ENCODE measurements around the gene MAN2C1.

MAN2C1 gene

GRCh38 chr15:75361361-75361988 is 6.9 kb downstream of the MAN2C1 start:
- H3K4me2 ChIP-seq (ENCODE audit: low read length): no peak overlapping the region
- no peaks in the 10 kb centered on the region for H3K27me3 ChIP-seq (ENCODE audit: insufficient read depth, low read length)
- H4K12ac ChIP-seq (ENCODE audit: low read depth, low read length): no peak overlapping the region
- no peak overlapping the region for H4K8ac ChIP-seq (ENCODE audit: low read depth, low read length)
- H2BK120ac ChIP-seq (ENCODE audit: insufficient read depth, low read length, poor library complexity): no peak overlapping the region
- H3K4ac ChIP-seq (ENCODE audit: low read depth, low read length): no peak overlapping the region
- peaks cover 2% of the 10 kb centered on the region for H3K9me3 ChIP-seq (ENCODE audit: insufficient read depth, low read depth, low read length)
- H2BK5ac ChIP-seq (ENCODE audit: low read depth, low read length, poor library complexity): no peak overlapping the region
- no peak overlapping the region for H2AFZ ChIP-seq (ENCODE audit: insufficient read depth, low read length, poor library complexity)
- no peak overlapping the region for H2AK5ac ChIP-seq (ENCODE audit: low read length)
- no peak for DNase-seq
- H3K36me3 ChIP-seq (ENCODE audit: control insufficient read depth in 1 of 2, insufficient read depth in 2 of 2, low read length in 2 of 2): peaks cover 64 to 66% of the 10 kb centered on the region in 2 experiments
- no peaks in the 10 kb centered on the region for H3K79me1 ChIP-seq (ENCODE audit: low read length)
- H2BK12ac ChIP-seq (ENCODE audit: low read length): no peak overlapping the region
- no peak overlapping the region for H3K9ac ChIP-seq (ENCODE audit: low read length)
- no peaks in the 10 kb centered on the region for H3K79me2 ChIP-seq (ENCODE audit: control insufficient read depth, insufficient read depth, low read length, poor library complexity)
- no peak overlapping the region for H3K14ac ChIP-seq (ENCODE audit: low read length)
- H3K4me1 ChIP-seq (ENCODE audit: control insufficient read depth in 1 of 2, insufficient read depth in 2 of 2, low read length in 2 of 2): no peaks in the 10 kb centered on the region
- no peak overlapping the region for H3K4me3 ChIP-seq (ENCODE audit: low read depth, low read length)
- no peak overlapping the region for H3K18ac ChIP-seq (ENCODE audit: low read length)
- no CpG with 5 or more reads among the region's 10 CpGs for WGBS (ENCODE audit: extremely low coverage, insufficient coverage, insufficient read length)
- no peak overlapping the region for H3K27ac ChIP-seq (ENCODE audit: low read depth, low read length)
- H3K23ac ChIP-seq (ENCODE audit: low read length): no peak overlapping the region
- H4K91ac ChIP-seq (ENCODE audit: low read depth, low read length): no peak overlapping the region

- Histone ChIP-seq H3K18ac (ENCODE audit: low read length) (no peak overlapping the region), H2BK5ac (ENCODE audit: low read depth, low read length, poor library complexity) (no peak overlapping the region), H4K91ac (ENCODE audit: low read depth, low read length) (no peak overlapping the region), H3K27ac (ENCODE audit: low read depth, low read length) (no peak overlapping the region), H3K9ac (ENCODE audit: low read length) (no peak overlapping the region), H3K9me3 (ENCODE audit: insufficient read depth, low read depth, low read length) (peaks cover 2% of the 10 kb centered on the region), H3K79me1 (ENCODE audit: low read length) (no peaks in the 10 kb centered on the region), H2BK120ac (ENCODE audit: insufficient read depth, low read length, poor library complexity) (no peak overlapping the region), H2AFZ (ENCODE audit: insufficient read depth, low read length, poor library complexity) (no peak overlapping the region), H3K27me3 (ENCODE audit: insufficient read depth, low read length) (no peaks in the 10 kb centered on the region), H3K79me2 (ENCODE audit: control insufficient read depth, insufficient read depth, low read length, poor library complexity) (no peaks in the 10 kb centered on the region), H3K14ac (ENCODE audit: low read length) (no peak overlapping the region), H3K23ac (ENCODE audit: low read length) (no peak overlapping the region), H3K4ac (ENCODE audit: low read depth, low read length) (no peak overlapping the region), H3K4me1 (ENCODE audit: control insufficient read depth in 1 of 2, insufficient read depth in 2 of 2, low read length in 2 of 2) (no peaks in the 10 kb centered on the region), H2BK12ac (ENCODE audit: low read length) (no peak overlapping the region), H4K8ac (ENCODE audit: low read depth, low read length) (no peak overlapping the region), H3K36me3 (ENCODE audit: control insufficient read depth in 1 of 2, insufficient read depth in 2 of 2, low read length in 2 of 2) (peaks cover 65 to 67% of the 10 kb centered on the region in 2 experiments), H3K4me3 (ENCODE audit: low read depth, low read length) (no peak overlapping the region), H3K4me2 (ENCODE audit: low read length) (no peak overlapping the region), H4K12ac (ENCODE audit: low read depth, low read length) (no peak overlapping the region), H2AK5ac (ENCODE audit: low read length) (no peak overlapping the region)
- WGBS (ENCODE audit: extremely low coverage, insufficient coverage, insufficient read length): no CpG with 5 or more reads among the region's 7 CpGs
- DNase-seq: no peak
Observed at GRCh38 chr15:75360856-75361255, 7.6 kb downstream of the MAN2C1 start.

- Histone ChIP-seq H3K14ac (ENCODE audit: low read length) (no peak overlapping the region), H3K23ac (ENCODE audit: low read length) (no peak overlapping the region), H2BK120ac (ENCODE audit: insufficient read depth, low read length, poor library complexity) (no peak overlapping the region), H2AFZ (ENCODE audit: insufficient read depth, low read length, poor library complexity) (no peak overlapping the region), H3K4ac (ENCODE audit: low read depth, low read length) (no peak overlapping the region), H3K79me1 (ENCODE audit: low read length) (no peaks in the 10 kb centered on the region), H4K12ac (ENCODE audit: low read depth, low read length) (no peak overlapping the region), H3K9me3 (ENCODE audit: insufficient read depth, low read depth, low read length) (peaks cover 2% of the 10 kb centered on the region), H3K27me3 (ENCODE audit: insufficient read depth, low read length) (no peaks in the 10 kb centered on the region), H2AK5ac (ENCODE audit: low read length) (no peak overlapping the region), H3K9ac (ENCODE audit: low read length) (no peak overlapping the region), H4K91ac (ENCODE audit: low read depth, low read length) (no peak overlapping the region), H3K79me2 (ENCODE audit: control insufficient read depth, insufficient read depth, low read length, poor library complexity) (no peaks in the 10 kb centered on the region), H3K36me3 (ENCODE audit: control insufficient read depth in 1 of 2, insufficient read depth in 2 of 2, low read length in 2 of 2) (peaks cover 66% of the 10 kb centered on the region in 2 experiments), H3K18ac (ENCODE audit: low read length) (no peak overlapping the region), H2BK5ac (ENCODE audit: low read depth, low read length, poor library complexity) (no peak overlapping the region), H4K8ac (ENCODE audit: low read depth, low read length) (no peak overlapping the region), H3K4me2 (ENCODE audit: low read length) (no peak overlapping the region), H2BK12ac (ENCODE audit: low read length) (no peak overlapping the region), H3K4me1 (ENCODE audit: control insufficient read depth in 1 of 2, insufficient read depth in 2 of 2, low read length in 2 of 2) (no peaks in the 10 kb centered on the region), H3K4me3 (ENCODE audit: low read depth, low read length) (no peak overlapping the region), H3K27ac (ENCODE audit: low read depth, low read length) (no peak overlapping the region)
- DNase-seq: no peak
- no CpG with 5 or more reads among the region's 1 CpG for WGBS (ENCODE audit: extremely low coverage, insufficient coverage, insufficient read length)
Observed at GRCh38 chr15:75360391-75360790, 8.0 kb downstream of the MAN2C1 start.

DNA sequence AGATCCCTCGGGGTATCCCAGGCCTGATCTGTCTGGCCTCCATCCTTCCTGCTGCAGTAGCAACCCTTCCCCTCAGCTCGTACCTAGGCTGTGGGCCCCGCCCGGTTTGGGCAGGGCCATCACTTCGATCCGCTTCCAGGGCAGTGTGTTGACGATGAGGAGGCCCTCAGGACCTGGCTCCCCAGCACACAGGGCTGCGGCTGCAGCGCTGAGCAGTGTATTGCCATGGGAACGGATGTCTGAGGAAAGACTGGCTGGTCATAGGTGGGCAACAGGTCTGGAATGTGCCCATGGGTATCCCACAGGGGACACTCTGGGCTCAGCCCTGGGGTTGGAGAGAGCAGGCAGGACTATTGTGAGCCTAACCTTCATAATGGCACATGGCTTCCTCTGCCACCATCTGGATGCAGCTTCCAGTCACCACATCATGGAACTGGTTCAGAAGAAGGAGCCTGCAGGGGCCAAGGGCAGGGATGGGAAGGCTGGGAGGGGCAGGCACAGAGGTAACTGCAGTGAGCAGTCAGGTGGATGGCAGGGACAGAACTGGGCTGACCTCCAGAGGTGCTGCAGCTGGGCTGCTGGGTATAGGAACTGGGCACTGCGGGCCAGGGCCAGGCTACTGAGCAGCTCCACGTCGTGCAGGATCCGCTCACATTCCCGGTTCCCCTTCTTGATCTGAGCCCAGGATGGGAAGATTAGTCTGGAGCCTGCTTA is 8.7 kb downstream of the MAN2C1 start:
- Histone ChIP-seq H3K27me3 (ENCODE audit: insufficient read depth, low read length) (no peaks in the 10 kb centered on the region), H4K8ac (ENCODE audit: low read depth, low read length) (no peak overlapping the region), H3K36me3 (ENCODE audit: control insufficient read depth in 1 of 2, insufficient read depth in 2 of 2, low read length in 2 of 2) (peaks cover 64 to 71% of the 10 kb centered on the region in 2 experiments), H3K27ac (ENCODE audit: low read depth, low read length) (no peak overlapping the region), H2BK5ac (ENCODE audit: low read depth, low read length, poor library complexity) (no peak overlapping the region), H4K91ac (ENCODE audit: low read depth, low read length) (no peak overlapping the region), H2AK5ac (ENCODE audit: low read length) (no peak overlapping the region), H3K9me3 (ENCODE audit: insufficient read depth, low read depth, low read length) (peaks cover 2% of the 10 kb centered on the region), H3K4me1 (ENCODE audit: control insufficient read depth in 1 of 2, insufficient read depth in 2 of 2, low read length in 2 of 2) (no peaks in the 10 kb centered on the region), H3K14ac (ENCODE audit: low read length) (no peak overlapping the region), H4K12ac (ENCODE audit: low read depth, low read length) (no peak overlapping the region), H3K4me2 (ENCODE audit: low read length) (no peak overlapping the region), H2BK12ac (ENCODE audit: low read length) (no peak overlapping the region), H3K4me3 (ENCODE audit: low read depth, low read length) (no peak overlapping the region), H2BK120ac (ENCODE audit: insufficient read depth, low read length, poor library complexity) (no peak overlapping the region), H3K18ac (ENCODE audit: low read length) (no peak overlapping the region), H3K9ac (ENCODE audit: low read length) (no peak overlapping the region), H3K4ac (ENCODE audit: low read depth, low read length) (no peak overlapping the region), H3K23ac (ENCODE audit: low read length) (no peak overlapping the region), H3K79me1 (ENCODE audit: low read length) (no peaks in the 10 kb centered on the region), H3K79me2 (ENCODE audit: control insufficient read depth, insufficient read depth, low read length, poor library complexity) (no peaks in the 10 kb centered on the region), H2AFZ (ENCODE audit: insufficient read depth, low read length, poor library complexity) (no peak overlapping the region)
- no peak for DNase-seq
- no CpG with 5 or more reads among the region's 15 CpGs for WGBS (ENCODE audit: extremely low coverage, insufficient coverage, insufficient read length)
